HT1080 (cell line): Measurements from ENCODE around the gene MBNL1. TPM values are rescaled to one million over a fixed set of nuclear protein-coding genes. Genes with fewer than 3 reads are reported as not detected.
"Not testable (repeated sequence)": the region's sequence is repeated elsewhere in the genome, so short reads cannot be mapped to it uniquely, and the experiment has no call there.

ENCODE experiments used
- DNase-seq: peaks from one replicate; pipeline ENCODE4 v3.0.0-alpha.2; 2015; ENCODE audit warnings: low read depth
- total RNA-seq: library from RNA; depleted of rRNA; stranded (reverse); fragments of >200 nt; shearing (Covaris generic); gene quantifications from 2 replicates; pipeline ENCODE4 v1.2.3, GENCODE V29; 2014

Gene MBNL1
- total RNA-seq, 1 experiment from 2014 or later: 295 TPM

DNA sequence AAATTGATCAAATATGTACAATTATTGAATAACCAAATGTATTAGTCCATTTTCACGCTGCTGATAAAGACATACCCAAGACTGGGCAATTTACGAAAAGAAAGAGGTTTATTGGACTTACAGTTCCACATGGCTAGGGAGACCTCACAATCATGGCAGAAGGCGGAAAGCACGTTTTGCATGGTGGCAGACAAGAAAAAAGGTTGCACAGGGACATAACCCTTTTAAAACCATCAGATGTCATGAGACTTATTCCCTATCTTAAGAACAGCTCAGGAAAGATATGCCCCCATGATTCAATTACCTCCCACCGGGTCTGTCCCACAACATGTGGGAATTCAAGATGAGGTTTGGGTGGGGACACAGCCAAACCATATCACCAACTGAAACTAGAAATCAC, 171.5 kb downstream of the MBNL1 start:
- not testable (repeated sequence) for DNase-seq

DNA sequence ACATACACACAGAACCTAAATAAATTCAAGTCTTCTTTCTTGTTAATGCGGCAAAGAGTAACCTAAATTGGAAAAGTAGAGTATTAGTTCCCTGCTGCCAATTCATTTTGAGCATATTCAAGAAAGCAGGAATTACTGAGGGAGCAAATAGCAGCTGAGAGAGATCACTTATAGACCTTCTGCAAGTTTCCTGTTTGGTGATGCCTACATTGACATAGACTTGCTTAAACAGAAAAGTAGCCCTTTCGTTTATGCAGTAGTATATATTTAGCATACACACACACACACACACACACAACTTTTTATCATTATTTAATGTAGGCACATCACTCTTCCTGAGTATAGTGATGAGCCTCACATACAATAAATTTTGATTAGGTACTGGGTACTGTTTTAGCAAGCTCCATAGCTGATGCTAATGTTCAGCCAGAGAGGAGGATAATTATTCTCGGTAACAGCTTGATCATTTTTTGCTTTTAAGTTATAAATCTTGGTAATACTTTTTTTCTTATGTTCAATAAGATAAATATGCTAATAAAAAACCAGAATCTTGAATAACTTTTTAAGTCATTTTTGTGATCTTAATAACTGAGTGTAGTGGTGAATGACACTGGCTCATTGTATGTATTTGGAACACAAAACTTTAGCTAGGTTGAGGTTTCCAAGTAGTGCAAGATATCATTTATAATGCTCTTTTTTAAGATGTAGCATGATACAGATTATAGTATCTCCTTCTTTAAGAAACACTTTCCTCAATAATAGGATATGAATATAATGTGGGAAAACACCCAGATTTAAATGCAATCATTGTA, 174.7 kb downstream of the MBNL1 start:
- no peak for DNase-seq

DNA sequence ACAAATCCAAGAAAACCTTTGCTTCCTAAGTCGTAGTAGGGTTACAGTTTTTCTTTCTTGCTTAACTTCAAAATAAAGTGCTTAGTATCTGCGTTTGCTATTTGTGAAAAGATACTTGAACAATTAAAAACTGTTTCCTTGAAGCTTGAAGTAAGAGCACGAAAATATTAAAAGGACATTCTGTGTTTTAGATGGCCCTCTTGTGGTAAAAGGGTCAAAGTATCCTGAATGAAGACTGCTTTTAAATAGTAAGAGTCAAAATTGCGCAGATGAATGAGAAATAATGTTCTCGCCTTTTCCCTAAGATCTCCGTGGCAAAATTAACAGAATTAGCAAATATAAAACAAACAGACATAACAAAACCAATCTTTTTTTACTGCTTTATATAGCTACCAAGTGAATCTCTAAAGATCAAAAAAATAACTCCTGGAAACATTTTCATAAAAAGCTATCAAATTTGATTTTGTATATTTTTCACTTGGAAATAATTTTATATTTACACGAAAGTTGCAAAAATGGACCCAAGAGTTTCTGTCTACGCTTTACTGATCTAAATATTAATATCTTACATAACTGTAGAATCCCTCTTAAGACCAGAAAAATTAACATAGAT, 175.4 kb downstream of the MBNL1 start:
- peak; percentile 66 for DNase-seq

DNA sequence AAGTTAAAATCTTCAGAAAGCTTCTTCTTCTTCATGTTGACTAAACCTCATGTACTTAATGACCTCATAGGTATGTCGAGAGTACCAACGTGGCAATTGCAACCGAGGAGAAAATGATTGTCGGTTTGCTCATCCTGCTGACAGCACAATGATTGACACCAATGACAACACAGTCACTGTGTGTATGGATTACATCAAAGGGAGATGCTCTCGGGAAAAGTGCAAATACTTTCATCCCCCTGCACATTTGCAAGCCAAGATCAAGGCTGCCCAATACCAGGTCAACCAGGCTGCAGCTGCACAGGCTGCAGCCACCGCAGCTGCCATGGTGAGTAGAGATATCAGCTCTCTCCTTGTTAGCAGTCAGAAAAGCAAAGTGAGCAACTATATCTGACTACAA, 176.5 kb downstream of the MBNL1 start:
- DNase-seq: no peak

DNA sequence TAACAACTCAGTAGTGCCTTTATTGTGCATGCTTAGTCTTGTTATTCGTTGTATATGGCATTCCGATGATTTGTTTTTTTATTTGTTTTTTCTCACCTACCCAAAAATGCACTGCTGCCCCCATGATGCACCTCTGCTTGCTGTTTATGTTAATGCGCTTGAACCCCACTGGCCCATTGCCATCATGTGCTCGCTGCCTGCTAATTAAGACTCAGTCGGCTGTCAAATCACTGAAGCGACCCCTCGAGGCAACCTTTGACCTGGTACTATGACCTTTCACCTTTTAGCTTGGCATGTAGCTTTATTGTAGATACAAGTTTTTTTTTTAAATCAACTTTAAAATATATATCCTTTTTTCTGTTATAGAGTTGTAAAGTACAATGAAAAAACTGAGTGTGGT, 177.8 kb downstream of the MBNL1 start:
- no peak for DNase-seq

DNA sequence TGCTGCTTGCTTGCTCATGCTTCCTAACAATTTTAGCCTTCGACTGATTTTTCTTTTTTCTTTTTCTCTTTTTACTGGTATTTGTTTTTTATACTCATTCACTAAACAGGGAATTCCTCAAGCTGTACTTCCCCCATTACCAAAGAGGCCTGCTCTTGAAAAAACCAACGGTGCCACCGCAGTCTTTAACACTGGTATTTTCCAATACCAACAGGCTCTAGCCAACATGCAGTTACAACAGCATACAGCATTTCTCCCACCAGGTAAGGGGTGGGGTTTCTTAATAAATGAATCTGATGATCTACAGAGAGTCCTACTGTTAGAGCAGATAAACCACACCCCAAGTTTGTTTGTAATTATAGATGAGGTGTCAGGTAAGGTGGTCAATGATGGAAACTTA, 178.8 kb downstream of the MBNL1 start:
- no peak for DNase-seq

DNA sequence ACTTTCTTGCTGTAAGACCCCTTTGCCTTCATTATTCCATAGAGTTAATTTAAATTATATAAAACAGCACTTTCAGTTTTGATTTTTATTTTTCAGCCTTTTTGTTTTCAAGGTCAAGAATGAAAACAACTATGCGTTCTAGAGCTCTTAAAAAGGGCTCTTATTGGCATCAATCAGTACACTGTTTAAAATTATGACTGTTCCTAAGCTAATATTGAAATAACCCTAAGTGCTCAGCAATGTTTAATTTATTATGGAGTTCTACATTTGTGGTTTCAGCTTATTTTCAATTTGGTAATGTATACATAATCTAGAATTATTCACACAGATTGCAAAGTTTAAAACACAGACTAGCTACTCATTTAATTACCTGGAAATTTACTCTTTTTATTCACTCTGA, 179.4 kb downstream of the MBNL1 start:
- DNase-seq: no peak

DNA sequence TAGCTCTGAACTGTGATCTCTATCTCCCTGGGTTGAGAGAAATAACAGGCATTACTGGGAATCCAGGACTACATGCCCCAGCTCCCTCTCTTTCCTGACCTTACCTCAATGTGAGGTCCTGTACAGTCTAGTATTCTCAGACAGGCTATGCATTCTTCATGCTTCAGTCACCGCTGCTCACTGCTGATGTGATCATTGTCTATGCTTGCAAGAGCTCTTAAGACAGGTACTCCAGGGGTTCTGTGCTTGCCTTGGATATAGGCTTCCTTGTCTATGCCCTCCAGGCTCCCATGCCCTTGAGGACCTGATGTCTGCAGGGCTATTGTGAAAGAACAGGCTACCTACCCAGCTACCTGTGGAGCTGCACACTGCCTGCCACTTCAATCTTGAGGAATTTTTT, 183.6 kb downstream of the MBNL1 start:
- DNase-seq: no peak

DNA sequence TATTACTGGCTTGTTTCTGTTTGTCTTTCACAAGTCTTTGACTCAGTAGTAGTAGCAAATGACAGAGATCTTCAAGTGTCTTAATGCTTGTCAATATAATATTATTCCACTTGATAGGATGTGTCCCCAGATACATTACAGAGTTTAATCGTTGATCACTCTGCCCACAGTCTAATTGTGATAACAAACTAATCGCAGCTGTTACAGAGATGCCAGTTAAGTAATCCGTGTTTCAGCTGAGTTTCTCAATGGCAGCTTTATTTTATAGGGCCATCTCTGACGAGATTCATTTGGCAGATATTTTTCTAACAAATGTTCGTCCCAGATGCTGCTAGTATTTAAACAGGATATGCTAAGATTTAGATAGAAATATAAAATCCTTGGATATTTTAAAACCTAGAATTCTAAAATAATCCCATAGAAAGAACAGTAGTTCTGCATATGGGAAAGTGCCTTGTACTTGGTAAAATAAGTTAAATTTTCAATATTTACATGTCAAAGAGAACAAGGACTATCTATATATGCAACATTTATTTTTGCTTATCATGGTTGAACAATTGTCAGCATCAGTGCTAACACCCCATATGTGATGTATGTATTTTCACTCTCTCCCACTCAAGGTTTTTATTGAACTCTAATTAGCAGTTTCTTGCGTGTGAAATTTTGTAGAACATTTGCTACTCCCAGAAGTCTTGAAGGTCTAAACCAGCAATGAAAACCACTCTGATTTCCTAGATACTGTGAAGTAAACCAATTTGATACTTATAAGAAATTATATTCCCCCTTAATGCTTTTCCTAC, 185.5 kb downstream of the MBNL1 start:
- DNase-seq: no peak

DNA sequence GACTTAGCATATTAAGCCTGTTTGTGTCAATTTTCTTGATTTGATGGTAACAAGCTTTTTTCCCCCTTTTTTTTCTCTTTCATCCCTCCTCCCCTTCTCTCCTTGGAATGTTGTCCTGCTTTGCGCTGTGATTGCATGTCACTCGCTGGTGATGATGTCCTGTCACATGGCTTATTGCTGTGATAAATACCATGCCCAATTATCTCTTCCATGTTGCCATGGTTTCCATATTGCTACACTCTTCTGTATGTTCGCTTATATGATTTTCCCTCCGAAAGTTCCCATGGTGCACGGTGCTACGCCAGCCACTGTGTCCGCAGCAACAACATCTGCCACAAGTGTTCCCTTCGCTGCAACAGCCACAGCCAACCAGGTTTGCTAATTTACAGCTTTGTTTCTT, 187.3 kb downstream of the MBNL1 start:
- no peak for DNase-seq

DNA sequence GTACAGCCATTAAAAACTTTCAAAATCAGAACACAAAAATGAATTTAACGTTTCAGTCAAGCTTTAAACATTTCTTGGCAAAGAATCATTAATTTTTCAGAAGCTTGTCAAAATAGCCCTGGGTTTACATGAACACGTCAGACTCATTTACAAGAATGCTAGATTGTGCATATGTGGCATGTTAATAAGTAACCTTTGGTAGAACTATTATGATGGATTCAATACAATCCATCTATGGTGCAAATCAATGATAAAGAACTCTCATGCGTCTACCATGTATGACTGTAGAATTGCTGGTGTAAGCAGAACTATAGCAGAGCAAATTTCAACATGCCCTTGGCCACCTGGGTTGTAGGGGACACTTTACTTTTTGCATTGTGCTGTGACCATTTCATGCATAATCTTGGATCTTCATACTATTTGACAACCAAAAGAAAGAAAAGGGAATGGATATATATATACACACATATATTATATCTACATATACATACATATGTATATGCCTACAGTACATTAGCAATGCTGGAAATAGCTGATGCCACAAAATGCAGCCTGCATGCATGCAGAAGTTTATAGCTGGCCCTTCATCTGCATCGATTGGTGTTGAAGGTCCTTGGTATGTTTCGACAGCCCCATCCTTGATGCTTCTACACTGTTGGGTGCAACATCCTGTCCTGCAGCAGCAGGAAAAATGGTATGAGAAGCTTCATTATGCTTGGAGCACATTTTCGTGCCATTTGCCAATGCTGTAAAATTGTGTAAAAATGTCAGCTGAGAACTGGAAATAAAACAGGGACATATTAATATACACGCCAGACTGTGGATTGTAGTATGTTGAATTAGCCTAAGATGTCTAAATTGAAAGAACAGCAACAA, 189.0 kb downstream of the MBNL1 start:
- DNase-seq: no peak

DNA sequence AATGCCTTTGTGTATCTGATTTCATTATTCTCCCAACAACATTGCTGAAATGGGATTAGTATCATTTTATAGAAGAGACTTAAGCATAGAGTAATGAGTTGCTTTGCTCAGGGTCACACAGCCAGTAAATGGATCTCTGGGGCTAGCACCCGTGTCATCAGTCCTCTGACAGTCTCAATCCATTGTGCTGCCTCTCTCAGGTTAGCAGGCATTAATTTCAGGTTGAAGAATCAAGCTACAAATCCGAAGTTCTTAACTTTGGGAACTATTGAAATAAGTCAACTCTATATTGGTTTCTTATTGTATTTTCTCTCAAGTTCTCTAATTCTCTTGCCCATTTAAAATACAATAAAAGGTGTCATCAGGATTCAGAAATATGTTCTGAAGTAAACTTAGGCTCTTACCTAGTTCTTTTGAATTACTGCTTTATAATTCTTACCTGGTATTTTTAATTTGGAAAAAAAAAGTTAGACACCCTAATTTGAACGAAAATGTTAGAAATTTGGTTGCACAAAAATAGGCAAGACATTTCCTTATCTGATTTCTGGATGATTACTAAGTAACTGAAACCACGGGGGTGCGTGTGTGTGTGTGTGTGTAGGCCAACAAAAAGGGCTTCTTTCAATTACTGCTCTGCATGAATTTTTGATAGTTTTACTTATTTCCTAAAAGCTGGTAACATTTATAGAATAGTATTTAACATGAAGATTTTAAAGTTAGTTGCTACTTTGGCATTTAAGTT, 189.8 kb downstream of the MBNL1 start:
- DNase-seq: no peak

DNA sequence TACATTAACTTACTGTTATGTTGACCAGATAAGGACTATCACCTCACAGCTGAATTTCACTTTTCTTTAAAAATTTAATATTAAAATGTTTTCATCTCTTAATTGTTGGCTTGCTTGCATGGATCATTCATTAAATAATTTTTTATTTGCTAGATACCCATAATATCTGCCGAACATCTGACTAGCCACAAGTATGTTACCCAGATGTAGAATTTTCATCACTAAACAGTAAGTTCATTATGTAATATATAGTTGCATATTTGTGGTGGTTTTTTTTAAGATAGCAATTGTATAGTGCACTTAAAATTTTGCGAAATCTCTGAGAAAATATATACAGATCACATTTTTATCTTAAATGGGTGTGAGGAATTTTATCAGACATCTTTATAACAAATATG, 190.4 kb downstream of the MBNL1 start:
- DNase-seq: no peak

DNA sequence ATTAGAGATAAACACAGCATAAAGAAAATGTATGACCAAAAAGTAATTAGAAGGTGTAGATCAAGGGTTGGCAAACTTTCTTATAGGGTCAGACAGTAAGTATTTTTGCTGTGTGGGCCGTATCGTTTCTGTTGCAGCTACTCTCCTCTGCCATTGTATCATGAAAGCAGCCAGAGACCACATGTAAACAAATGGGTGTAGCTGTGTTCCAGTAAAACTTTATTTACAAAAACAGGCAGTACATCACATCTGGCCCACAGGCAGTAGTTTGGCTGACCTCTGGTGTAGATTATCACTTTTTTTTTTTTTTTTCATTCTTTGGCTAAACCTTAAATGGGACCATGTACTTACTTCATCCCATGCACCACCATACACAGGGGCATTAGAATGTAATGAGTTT, 190.8 kb downstream of the MBNL1 start:
- no peak for DNase-seq

DNA sequence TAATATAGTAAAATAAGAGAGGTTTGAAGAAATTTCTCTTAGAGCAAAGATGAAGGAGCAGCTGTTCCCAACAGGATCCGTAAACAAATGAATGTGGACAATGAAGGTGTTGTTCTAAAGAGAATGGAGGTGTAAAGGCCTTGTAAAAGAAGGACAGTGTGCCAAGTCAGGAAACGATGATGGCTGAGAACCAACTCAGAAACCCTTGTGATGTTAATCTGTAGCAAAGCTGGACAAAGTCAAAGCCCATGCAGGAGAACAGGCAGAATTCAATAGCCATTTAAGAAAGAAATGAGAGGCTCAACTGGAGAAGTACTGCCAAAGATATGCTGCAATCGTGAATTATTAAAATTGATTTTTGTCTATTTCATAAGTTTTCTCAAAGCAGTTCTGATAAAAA, 192.2 kb downstream of the MBNL1 start:
- DNase-seq: no peak

DNA sequence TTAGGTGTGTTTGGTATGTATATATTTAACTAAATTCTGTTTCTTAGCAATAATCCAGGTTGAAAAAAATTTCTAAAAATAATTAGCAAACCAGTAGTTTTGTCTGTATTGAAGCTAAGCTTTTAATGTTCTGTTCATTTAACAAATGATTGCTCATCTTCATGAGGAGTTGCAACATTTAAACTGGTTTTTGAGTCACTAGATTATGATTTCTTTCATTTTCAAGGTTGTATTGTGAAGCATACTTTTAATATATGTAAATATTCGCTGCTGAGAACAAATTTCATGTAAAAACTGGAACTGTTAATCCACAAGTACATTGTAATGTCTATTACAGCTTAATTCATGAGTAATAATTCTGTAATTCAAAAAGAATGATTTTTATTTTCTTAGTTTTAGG, 192.7 kb downstream of the MBNL1 start:
- no peak for DNase-seq

DNA sequence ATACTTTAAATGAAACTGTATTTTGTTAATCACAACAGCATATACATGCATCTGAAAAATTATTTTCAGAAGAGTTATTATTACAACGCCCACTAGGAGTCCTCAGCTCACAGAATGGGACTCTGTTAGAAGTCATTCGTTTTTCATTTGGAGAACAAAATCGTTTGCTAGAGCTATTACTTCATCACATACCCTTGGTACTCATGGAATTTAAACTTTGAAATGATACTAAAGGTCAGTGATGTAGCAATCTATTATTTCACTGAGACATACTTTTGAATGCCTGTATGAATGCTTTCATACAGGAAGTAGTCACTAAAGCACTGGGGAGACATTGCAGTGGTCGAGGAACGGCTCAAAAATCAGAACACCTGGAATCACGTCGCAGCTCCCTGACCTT, 198.1 kb downstream of the MBNL1 start:
- peak; percentile 27 for DNase-seq

DNA sequence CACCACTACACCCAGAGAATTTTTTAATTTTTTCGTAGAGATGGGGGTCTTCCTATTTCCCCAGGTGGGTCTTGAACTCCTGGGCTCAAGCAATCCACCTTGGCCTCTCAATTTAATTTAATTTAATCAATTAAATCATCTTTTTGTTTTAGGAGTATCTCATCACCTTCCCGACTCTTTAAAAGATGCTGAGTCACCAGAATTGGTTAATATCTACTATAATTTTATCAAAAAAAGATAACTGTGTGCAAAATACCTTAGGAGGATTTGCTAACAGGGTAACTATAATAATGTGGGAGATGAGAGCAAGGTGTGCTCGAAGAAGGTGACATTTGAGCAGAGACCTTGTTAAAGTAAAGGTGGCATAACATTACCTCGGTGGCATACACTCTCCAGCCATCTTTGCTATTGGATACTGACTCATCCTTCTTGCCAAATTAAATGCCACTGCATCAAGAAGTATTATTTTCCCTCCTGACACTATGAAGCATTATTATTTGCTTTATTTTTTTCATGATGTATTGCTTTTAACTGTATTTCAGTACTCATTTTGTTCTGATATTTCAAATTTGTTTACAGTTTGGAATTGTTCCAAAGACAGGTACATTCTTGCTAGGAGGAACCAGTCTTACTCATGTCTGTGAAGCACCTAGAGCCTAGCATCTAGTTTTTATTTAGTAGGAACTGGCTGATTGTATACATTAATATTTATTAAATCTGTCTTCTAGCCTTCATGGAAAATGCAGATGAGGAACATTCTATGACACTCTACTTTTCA, 200.7 kb downstream of the MBNL1 start:
- DNase-seq: no peak

DNA sequence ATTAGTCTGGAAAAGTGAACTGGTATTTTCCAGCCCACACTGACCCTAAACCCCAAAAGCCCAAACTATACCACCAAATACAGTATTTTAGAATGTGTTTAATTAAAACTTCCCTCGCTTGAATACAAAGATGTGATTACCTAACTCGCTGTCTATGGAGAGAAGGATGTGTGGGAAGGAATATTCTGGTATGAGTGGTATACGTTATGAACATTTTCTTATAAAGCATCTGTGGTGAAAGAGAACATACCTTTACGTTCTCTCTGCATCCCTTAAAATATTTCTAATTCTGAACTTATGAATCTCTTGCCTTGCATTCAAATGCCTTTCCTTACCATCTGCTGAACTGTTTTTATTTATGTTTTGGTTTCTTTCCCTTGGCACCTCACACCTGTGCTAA, 201.4 kb downstream of the MBNL1 start:
- no peak for DNase-seq

DNA sequence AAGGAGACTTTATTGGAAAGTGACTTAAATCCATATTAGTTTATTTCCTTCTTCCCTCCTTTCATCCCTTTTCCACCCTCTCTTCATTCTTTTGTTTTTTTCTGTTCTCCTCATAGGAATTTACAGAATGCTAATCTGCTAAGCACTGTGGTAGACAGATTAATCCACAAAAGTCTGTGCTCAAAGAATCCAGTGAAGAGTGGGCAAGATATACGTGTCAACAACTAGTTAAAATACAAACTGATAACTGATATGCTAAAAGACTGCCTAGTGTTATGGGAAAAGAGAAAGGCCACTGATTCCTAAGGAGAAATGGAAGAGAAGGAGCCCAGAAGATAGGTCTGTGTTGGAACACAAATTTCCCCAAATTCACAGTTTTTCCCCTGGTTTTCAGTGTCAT, 202.2 kb downstream of the MBNL1 start:
- no peak for DNase-seq
